ENCODE results near the gene DAB1.

DAB1 gene

DNA sequence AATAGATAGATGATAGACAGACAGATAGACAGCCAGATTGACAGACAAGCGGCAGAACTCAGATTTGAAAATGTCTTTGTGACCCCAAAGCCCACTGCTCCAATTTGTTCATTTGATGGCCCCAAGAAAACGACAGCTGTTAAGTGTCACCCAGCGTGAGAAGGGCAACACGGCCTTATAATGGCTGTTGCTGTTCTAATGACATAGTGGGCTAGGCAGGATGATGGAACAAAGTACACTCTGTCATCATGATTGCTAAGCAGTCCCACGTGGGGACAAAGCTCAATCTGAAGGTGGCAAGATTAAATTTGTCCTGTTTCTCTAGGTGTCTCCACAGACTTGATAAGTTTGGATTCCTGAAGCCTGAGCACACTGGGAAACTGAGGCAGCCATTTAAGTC is 112.9 kb downstream of the DAB1 start:
- no peak for DNase-seq

DNA sequence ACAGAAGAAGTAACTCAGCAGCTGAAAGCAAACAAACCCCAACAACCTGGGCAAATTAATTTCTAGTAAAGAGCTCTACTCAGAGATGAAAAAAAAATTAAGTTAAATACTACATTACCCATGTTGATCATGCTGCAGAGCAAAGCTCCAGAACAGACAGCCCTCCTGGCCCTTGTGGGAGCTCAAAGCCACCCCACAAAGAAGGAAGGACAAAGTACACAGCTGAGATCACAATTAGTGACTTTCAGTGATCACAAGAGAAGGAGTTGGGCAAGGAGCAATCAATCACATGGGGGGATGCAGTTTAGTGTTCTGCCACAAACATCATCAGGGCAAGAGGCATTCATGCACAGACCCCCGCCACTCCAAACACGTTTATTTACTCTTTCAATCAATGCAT is 114.2 kb downstream of the DAB1 start:
- no peak for DNase-seq

DNA sequence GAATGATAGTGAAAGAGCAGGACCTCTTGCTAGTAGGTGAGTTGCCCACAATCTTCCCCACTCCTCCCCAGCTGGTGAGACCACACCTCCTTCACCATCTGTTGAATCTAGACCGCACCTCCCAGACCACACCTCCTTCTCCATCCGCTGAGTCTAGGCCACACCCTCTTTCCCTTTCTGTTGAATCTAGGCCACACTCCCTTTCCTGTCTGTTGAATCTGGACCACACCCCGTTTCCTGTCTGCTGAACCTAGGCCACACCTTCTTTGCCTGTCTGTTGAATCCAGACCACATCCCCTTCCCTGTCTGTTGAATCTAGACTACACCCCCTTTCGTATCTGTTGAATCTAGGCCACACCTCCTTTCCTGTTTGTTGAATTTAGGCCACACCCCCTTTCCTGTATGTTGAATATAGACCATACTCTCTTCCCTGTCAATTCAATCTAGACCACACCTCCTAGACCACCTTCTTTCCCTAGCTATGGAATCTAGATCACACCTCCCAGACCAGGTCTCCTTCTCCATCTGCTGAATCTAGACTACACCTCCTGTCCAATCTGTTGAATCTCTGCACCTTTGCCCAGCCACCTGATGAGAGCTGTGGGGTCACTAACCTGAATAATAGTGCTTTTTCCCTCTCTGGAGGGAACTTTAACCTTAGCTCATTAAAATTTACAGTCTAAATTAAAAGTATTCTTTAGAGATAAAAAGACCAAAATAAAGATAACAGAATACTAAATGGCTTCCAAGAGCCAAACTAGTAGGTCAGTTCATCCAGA is 116.3 kb downstream of the DAB1 start:
- DNase-seq = no peak

DNA sequence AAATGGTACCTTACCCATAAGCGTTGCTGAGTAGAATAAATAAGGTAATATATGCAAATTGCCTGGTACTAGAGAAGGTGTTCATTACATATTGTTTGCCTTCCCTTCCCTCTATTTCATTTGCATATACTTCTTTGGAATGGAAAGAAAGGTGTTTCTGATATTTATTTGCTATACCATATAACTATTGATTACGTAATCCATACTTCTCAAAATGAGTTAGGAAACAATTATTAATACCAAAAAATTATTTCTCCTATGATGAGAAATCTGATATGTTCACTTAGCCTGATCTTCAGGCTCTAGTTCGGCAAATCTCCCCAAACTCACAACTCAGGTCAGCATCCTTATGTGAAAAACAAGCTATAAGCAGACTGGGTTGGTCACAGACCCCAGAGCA is 119.3 kb downstream of the DAB1 start:
- no peak for DNase-seq

DNA sequence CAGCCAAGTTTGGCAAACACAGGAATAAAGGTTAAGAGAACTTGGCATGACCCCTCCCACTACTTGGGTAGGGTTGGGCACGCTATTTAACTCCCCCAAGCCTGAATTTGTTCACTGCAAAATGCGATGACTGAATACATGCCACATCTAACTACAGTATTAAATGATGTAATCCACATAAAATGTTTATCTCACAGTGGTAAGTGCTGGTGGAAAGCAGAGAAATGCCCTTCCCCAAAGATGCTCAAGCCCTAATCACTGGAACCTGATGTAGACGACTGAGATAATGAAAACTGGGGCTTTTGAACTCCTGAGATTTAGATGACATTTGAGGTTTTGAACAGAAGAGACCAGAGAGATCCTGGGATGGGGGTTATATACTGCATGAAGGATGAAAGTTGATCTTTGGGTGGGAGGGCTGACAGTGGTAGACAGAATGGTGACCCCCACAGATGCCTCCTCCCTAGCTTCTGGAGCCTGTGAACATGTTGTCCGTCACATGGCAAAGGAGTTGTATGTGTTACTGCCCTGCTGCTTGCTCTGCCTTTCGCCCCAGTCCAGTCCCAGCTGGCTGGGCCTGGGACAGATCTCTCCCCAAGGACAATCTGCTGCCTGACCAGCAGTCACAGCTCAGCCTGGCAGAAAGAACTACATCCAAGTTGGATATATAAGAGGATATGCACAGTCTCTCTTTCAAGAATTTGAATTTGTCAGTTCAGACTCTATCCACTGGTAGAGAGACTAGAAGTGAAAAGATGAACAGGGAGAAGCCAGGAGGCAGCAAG is 120.9 kb downstream of the DAB1 start:
- DNase-seq = no peak

DNA sequence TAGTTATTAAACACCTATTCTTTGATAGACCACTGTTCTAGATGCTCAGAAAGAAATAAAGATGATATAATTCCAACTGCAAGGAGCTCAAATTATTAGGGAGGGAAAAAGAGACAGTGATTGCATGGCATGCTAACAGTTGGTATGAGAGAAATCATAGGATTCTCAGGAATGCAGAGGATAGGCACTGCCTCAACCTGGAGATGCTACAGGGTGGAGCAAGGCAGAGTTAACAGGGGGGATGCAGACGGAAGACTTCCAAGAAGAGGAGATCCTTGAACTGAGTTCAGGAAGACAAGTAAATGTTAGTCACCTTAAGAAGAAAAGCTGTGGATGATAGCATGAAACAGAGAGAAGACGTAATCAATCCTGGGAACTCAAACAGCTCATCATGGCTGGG is 123.7 kb downstream of the DAB1 start:
- DNase-seq = no peak

DNA sequence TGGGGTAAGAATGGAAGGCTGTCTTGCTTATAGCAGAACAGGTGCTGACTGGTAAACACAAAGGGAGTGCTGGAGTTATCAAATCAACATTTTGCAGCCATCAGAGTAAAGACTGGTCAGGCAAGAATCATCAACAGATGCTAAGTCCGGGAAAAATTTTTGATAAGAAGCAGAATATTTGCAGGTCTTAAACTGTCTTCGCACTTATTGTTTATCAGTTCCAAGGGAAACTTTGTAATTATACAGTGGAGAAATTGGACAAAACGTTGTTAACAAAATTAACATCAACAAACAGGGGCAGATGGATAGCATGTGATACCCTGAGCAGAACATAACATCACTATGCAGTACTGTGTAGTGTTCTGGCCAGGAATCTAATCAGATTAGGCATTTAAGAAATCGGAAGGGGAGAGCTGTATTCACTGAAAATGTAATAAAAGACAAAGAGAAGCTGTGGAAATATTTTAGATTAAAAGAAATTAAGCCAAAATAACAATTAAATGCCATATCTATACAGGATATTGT is 127.1 kb downstream of the DAB1 start:
- DNase-seq = no peak

DNA sequence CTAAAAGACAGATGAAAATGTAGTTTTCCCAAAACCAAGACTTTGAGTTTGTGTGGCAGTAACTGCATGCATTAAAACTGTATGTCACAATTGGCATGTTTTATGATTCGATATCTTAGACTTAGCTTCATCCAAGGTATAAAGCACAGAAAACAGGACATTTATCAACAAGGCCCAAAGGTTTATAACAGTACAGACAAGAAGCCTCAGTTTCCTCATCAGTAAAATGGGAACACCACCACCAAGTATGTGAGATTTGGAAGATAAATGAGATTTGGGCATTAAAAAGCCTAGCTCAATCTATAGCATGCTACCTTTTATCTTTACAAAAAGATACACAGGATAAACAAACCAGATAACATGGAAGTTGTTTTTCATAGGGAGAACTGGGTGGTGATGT is 128.5 kb downstream of the DAB1 start:
- no peak for DNase-seq

DNA sequence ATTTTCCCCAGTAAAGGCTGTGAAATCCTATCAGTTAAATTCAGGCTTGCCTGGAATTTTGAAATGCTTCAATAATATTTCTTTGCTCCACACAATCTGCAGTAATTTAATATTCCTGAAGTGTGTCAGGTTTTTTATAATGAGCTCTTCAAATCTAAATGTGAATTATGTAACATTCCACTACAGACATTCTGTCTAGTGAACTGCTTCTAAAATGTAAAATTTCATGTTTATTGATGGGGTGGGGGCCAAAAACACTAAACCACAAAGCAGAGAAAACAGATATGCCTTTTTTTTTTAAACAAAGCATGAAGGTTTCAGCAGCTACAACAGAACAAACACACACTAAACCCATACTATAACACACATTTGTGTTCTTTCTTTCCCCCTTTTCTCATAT is 129.7 kb downstream of the DAB1 start:
- DNase-seq = no peak

DNA sequence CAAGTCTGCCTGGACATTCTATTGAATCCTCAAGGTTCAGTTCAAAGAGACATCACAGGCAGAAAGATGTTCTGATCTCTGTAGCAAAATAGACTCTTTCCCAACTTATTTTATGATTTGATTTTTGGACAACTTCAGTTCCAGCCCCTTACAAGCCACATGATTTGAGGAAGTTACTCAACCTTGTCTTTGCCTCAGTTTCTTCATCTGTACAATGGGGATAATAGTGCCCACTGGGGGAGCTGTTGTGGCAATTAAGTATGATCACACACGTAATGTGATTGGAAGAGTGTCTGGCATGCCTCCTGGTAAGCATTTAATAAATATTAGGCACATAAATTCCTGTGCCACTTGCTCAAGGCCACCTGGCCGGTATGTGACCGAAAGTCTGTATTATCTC is 130.6 kb downstream of the DAB1 start:
- DNase-seq = no peak

DNA sequence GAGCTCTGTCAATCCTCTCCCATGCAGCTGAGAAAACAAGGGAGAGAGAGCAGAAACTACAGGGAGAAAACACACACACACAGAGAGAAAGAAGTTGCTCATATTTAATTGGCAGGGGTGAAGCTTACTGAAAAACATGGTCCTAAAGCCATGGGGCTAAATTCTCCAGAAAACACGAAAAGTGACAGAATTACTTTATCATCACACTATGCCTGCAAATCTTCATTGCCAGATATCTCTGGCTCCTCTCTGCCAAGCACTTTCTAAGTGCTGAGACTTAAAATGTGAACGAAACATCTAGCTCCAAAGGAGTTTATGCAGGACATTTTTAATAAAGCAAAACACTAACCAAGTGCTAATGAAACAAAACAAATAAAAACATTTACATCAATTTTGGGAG is 134.1 kb downstream of the DAB1 start:
- no peak for DNase-seq

DNA sequence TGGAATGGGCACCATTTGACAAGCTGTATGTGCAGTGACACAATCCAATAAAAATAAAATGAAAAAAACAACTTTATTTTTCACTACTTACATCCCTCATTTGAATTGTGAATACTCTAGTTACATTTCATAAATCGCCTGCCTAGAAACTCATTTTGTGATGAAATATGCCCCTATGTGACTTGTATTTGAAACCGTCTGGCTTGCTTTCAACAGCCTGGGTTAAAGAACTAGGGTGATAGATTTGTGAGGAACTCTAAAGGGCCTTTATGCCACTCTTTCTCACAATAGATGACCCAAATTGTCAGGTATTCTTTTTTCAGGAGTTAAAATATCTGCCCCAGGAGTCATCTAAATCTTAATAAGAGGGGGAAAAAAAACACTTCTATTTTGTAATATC is 137.9 kb downstream of the DAB1 start:
- DNase-seq = no peak

DNA sequence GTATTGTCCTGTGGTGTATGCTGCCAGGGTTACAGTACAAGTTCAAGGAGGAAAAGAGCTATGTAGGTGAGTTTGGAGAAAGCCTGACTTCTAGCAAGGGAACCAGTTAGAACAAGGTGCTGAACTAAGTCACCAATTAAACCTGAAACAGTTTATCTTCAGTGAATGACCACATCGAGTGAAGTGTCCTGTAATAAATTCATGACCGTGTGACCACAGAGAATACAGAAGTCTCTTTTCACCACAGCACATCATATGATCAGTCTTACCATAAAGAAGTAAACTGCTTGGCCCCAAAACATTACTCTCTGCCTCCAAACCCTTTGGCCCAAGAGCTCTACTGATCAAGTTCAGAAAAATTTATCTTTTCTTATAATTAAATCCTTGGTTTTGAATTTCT is 141.4 kb downstream of the DAB1 start:
- no peak for DNase-seq

DNA sequence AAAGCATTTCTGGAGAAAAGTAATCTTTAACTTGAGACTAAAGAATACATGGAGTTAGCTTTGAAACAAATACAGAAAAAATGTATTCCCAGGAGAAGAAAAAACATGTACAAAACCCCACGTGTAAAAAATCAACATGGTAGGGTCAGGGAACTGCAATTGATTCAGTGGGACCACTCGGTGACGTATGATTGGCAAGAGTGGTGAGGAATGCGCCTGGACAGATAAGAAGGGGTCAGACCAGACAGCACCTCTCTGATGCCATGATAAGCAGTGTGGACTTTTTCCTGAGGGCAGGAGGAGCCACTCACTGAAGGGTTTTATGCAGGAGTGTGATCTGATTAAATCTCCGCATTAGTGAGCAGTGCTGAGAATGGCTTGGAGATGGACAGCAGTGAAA is 142.5 kb downstream of the DAB1 start:
- DNase-seq = no peak

DNA sequence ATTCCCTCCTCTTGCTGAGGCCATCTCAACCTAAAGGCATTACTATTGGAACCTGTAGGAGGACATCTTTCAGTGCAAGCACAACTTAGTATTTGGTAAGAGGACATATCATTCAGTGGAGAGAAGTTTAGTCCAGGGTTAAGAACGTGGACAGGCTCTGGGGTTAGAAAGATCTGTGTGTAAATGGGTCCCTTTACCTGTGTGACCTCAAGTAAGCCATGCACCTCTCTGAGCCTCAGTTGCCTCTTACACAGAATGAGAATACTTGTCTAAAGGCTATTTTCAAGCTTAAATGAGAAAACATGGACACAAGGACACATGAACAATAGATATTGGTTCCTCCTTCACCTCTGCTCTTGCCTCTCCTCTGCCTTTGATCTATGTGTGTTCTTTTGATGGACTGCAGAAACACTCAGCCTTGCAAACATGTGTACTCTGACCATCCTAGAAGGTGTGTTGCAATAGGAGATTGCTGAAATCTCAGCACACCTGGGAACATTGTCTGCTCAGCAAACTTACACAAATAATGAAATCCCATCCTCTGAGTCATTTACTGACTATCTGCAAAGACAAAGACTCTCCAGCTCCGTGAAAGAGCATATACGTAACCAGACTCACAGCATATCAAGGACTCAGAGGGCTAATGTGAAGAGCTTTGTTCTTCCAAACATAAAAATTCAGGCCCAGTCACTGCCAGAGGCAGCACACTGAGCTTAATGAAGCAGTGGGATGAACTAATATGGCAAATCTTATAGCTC is 143.8 kb downstream of the DAB1 start:
- no peak for DNase-seq

DNA sequence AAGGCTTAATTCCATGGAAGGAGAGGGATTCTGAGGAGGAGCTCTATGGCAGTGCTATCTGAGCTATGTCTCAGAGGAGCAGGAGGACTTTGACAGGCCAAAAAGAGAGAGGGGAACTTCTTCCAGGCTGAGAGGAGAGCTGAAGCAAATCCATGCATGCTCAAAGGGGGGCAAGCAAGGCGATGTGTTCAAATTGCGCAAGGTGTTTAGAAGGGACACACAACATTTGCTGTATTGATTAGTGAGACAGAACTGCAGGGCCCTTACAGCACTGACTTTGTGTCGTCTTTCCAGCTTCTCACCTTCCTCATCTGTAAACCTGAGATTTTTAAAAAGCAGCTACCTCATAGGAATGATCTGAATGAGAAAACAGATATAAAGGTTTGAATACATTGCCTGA is 145.3 kb downstream of the DAB1 start:
- no peak for DNase-seq

DNA sequence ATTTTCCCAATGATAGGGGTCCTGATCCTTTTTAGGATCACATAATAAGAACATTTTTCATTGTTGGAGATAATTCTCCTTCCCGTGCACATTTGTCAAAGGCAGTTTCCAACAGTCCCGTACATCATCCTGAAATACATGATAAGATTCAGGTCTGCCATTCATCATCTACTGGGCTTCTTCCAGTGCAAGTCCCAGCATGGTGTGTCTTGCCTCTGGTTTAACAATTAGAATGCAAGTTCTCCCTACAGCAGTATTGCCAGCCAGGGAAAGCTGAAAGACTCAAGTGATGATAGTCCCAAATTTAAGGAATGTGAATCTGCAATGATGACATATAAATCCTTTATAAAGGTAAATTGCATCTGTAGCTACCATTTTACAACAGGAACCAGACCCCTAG is 146.2 kb downstream of the DAB1 start:
- no peak for DNase-seq

DNA sequence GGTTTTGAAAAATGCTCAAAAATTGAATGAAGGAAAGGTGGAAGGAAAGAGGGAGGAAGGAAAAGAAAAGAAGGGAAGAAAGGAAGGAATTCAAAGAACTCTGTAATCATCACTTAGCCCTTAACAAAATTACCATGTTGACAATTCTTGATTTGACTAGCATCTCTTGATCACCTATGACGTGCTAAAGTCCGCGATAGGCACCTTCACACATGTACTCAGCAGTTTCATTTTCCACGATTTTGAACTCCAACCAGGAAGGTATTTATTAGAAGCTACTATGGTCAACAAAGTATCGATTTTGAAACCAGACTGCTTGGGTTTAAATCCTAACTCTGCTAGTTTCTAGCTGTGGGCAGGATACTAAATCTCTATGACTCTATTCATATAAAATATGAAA is 146.9 kb downstream of the DAB1 start:
- no peak for DNase-seq

DNA sequence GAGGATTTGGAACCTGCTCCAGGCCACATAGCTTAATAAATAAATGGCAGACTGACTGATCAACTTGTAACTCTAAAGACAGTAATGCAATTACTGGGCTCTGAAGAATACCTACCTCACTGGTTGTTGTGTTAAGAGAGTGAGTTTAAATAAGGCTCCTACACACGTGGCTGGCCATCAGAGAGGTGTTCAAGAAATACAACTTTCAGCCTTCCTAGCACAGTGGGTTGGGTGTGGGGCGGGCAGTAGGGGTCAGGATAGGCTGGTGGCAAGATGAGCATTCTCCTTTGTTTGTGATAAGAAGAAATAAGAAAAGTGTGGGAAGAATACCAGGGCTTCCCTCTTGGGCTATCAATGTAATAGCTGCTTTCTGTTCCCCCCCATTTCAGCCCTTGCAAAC is 151.3 kb downstream of the DAB1 start:
- no peak for DNase-seq

DNA sequence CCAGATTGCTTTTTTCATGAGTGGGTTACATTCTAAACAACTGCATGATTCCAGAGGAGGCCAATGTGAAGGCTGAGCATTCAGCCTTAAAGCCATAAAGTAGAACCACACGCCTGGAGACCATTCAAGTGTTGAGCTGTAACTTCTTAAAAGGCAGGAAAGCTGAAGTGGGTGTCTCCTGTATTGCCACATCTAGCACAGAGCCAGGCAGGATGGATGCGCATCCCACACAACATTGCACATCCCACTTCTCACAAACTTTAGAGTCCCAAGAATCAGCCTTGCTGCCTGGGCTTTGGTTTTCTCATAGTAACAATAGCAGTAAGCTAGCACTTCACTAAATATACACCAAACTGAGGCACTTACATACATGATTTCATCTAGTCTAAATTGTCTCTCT is 151.7 kb downstream of the DAB1 start:
- DNase-seq = no peak

DNA sequence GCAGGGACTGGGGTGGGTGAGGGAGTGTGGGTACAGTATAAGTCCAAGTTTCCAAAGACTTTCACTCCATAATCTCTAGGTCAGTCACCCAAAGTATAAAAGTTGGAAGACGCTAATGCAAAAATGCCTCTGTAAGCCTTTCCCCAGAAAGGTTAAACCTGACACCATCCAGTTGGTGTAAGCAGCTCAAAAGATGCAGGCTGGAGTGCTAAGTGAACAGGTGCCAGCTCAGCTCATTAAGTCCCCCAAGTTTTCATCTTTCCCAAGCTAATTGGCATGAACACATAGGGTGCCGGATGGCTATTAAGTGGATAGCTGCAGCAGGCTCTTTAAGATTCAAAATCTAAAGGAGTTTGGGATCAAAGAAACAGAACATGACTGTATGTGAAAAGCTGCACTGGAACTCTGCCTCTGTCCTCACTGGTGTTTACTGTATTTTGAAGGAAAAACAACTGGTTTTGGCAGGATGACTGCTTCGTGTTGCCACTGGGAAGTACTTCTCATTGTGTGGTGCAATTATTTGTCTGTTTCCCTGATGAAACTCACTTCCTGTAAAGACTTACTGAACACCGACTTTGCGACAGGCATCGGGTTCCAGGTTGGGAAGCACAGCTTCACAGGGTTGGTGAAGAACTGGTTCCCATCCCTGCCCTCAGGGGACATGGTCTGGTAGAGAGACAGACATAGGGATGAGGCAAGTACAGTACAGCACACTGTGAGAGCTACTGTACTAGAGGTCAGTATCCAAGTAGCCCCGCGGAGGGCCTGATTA is 152.7 kb downstream of the DAB1 start:
- DNase-seq = no peak

DNA sequence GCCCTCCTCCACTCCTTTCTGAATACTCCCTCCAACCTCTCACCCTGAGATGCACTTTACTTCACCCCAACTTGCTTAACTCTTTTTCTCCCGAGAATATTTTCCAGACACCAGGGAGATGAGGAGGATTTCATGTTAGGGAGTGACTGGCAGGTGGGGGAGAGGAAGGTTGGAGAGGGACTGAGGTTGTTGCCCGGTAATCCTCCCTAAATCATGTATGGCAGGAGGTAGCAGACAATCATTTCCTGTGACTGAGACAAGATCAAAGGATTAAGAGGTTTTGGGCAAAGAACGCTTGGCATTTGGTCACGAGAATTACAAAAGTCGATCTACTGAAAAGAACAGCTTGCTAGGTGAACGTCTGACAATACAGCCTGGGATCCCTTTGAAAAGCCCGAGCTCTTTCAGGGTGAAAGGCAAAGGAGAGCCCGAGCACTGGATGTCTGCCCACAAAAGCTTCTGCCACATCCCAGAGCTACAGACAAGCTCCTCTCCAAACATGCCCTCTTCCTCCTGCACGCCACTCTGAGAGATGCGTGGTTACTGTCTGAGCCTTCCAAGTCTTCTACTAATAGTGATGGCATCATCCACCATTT is 154.1 kb downstream of the DAB1 start:
- no peak for DNase-seq

DNA sequence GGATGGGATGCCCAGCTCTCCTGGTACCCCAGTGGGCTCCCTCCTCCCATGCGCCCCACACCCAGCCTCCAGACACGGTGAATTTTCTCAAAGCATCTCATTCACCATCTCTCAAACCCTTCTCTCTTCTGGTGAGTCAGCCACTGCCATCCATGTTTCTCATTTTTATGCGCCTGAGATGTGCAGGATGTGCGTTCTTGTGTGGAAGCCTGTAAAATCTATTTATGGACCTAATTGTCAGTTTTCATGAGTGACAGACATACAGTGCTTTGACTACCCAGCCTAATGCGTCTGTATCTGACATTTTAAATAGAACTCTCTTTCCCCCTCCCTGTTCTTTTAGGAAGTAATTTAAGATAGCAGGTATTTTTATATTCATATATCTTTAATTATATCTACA is 158.8 kb downstream of the DAB1 start:
- no peak for DNase-seq

Measured in NCI-H1417 treated with DMSO at 0.1 percent for 48 hours (cell line).